ENCODE data around the gene LTBP2. TPM values are rescaled to one million over a fixed set of nuclear protein-coding genes. Genes with fewer than 3 reads are reported as not detected.

Gene LTBP2
- total RNA-seq, 2 donors from 2014 or later, result 0.25 to 0.84 TPM

GRCh38 chr14:74480046-74480445, 132.0 kb downstream of the LTBP2 start:
- Mint-ChIP-seq H3K36me3 (ENCODE audit: insufficient read depth in 2 of 2) (peaks cover 0 to 3% of the 10 kb centered on the region in 2 donors), H3K4me1 (ENCODE audit: low read depth) (peaks cover 6% of the 10 kb centered on the region), H3K27me3 (ENCODE audit: low read depth) (no peaks in the 10 kb centered on the region), H3K9me3 (no peaks in the 10 kb centered on the region), H3K4me3 (no peak overlapping the region), H3K27ac (no peak overlapping the region)
- ATAC-seq (replicated peaks in 1 of 2) (no peak), DNase-seq (no peak)

GRCh38 chr14:74478996-74479635, 132.9 kb downstream of the LTBP2 start:
- ATAC-seq (replicated peaks in 1 of 2) (no peak), DNase-seq (no peak)
- Mint-ChIP-seq H3K9me3 (no peaks in the 10 kb centered on the region), H3K36me3 (ENCODE audit: insufficient read depth in 2 of 2) (peaks cover 0 to under 1% of the 10 kb centered on the region in 2 donors), H3K4me1 (ENCODE audit: low read depth) (peaks cover 6% of the 10 kb centered on the region), H3K27ac (no peak overlapping the region), H3K27me3 (ENCODE audit: low read depth) (no peaks in the 10 kb centered on the region), H3K4me3 (no peak overlapping the region)

DNA sequence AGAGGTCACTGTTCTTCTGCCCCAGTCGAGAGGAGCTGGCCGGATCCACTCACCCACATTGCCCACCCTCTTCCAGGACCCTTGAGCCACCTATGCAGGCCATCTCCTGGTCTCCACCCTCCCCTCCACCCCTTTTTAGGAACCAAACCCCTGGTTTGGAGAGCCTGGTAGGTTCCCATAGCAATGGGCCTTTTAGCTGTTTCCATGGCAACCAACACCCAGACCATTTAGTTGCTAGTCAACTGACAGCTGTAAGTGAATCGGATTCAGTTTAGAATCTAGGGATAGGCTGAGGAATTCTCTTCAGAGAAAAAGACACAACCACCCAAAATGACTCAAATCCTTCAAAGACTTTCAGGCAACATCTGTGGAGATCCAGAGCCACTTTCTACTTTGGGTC, 135.4 kb downstream of the LTBP2 start:
- no peak overlapping the region for H3K4me3 Mint-ChIP-seq
- peaks cover 6% of the 10 kb centered on the region for H3K4me1 Mint-ChIP-seq (ENCODE audit: low read depth)
- ATAC-seq (replicated peaks in 1 of 2) (no peak), DNase-seq (no peak)
- H3K27me3 Mint-ChIP-seq (ENCODE audit: low read depth), result no peaks in the 10 kb centered on the region
- H3K27ac Mint-ChIP-seq, result no peak overlapping the region
- no peaks in the 10 kb centered on the region for H3K9me3 Mint-ChIP-seq
- no peaks in the 10 kb centered on the region for H3K36me3 Mint-ChIP-seq (ENCODE audit: insufficient read depth in 2 of 2)

GRCh38 chr14:74476107-74476506, 135.9 kb downstream of the LTBP2 start:
- DNase-seq (no peak), ATAC-seq (replicated peaks in 1 of 2) (no peak)
- no peak overlapping the region for H3K27ac Mint-ChIP-seq
- no peaks in the 10 kb centered on the region for H3K9me3 Mint-ChIP-seq
- no peak overlapping the region for H3K4me3 Mint-ChIP-seq
- H3K36me3 Mint-ChIP-seq (ENCODE audit: insufficient read depth in 2 of 2), result no peaks in the 10 kb centered on the region
- H3K4me1 Mint-ChIP-seq (ENCODE audit: low read depth), result peaks cover 6% of the 10 kb centered on the region
- no peaks in the 10 kb centered on the region for H3K27me3 Mint-ChIP-seq (ENCODE audit: low read depth)

DNA sequence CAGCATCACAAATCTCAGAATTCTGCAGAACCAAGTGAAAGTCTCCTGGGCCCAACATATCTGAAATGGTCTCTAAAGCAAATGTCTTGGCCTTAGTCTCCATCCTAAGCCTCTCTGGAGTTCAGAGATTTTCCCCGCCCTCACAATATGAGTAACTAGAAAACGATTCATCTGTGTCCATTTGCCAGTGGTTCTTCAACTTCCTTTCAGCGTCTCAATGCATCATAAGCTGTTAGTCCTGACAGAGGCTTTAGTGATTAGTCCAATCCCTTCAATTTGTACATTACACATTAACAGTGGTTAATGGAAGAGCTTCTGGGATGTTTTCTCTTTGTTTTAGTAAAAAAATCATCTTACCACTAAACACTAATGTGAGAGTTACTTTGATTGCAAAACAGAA, 136.4 kb downstream of the LTBP2 start:
- Mint-ChIP-seq H3K27me3 (ENCODE audit: low read depth) (no peaks in the 10 kb centered on the region), H3K4me3 (no peak overlapping the region), H3K4me1 (ENCODE audit: low read depth) (peaks cover 6% of the 10 kb centered on the region), H3K27ac (no peak overlapping the region), H3K36me3 (ENCODE audit: insufficient read depth in 2 of 2) (no peaks in the 10 kb centered on the region), H3K9me3 (no peaks in the 10 kb centered on the region)
- ATAC-seq (replicated peaks in 1 of 2) (no peak), DNase-seq (no peak)

GRCh38 chr14:74474376-74474775, 137.7 kb downstream of the LTBP2 start:
- Mint-ChIP-seq H3K4me1 (ENCODE audit: low read depth) (peaks cover 6% of the 10 kb centered on the region), H3K9me3 (no peaks in the 10 kb centered on the region), H3K4me3 (no peak overlapping the region), H3K36me3 (ENCODE audit: insufficient read depth in 2 of 2) (no peaks in the 10 kb centered on the region), H3K27me3 (ENCODE audit: low read depth) (no peaks in the 10 kb centered on the region), H3K27ac (no peak overlapping the region)
- DNase-seq, result no peak
- ATAC-seq (replicated peaks in 1 of 2), result no peak

DNA sequence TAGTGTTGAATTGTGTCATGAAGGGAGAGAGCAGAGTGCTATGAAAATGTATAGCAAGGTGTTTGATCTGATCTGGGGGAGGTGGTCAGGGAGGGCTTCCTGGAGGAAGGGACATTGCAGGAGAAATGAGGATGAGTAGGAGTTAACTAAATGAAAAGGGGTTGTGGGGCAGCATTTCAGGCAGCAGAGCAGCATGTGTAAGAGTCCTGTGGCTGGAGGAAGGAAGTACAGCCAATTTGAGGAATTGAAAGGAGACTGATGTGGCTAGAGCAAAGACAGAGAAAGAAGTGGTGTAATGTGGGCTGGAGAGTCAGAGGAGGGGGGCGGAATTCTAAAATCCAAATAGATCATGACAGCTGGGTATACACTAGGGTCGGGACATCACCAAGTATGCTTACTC, 139.4 kb downstream of the LTBP2 start:
- no peak for DNase-seq
- Mint-ChIP-seq H3K27ac (no peak overlapping the region), H3K36me3 (ENCODE audit: insufficient read depth in 2 of 2) (no peaks in the 10 kb centered on the region), H3K4me1 (ENCODE audit: low read depth) (peaks cover 6% of the 10 kb centered on the region), H3K9me3 (no peaks in the 10 kb centered on the region), H3K4me3 (no peak overlapping the region), H3K27me3 (ENCODE audit: low read depth) (no peaks in the 10 kb centered on the region)
- ATAC-seq (replicated peaks in 1 of 2), result no peak

DNA sequence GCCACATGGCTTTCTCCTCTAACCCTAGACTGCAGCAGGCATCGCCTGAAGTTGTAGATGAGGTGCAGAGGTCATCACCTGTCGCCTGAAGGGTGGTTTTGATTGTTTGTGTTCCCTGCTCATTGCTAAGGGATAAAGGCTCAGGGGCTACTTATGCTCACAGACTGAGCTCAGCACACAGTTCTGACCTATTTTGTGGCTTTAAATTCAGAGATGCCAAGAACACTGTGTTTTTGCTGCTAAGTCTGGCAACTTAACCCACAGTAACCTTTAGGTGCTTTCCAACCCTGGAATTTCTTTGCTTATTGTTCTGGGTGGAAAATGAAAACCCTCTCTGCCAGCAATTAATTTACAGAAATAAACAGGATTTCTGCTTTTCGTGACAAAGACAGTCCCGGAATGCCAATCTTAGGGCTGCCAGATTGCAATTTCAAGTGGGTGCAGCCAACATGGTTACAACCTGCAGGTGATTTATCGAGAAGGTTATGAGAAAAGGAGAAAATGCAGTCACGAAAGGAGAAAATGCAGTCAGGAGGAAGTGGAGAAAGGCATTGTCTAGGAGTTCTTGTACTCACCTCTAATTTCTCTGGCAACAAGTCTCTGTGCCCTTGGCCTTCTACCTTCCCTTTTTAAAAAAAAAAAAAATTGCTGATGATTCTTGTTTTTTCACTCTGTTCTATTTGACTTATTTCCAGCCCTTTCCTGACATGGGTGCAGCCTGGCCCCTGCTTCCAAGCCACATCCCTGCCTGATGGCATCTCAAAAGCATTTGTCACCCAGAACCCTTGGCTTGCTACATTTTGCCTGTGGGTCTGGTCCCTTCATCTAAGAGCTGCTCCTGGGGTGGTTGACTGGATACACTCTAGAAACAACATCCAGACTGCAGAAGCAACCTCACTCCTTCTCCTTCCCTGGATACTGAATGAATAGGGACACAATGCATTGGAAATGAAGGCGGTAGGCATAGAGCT, 142.2 kb downstream of the LTBP2 start:
- Mint-ChIP-seq H3K27ac (no peak overlapping the region), H3K4me1 (ENCODE audit: low read depth) (no peaks in the 10 kb centered on the region), H3K27me3 (ENCODE audit: low read depth) (no peaks in the 10 kb centered on the region), H3K36me3 (ENCODE audit: insufficient read depth in 2 of 2) (no peaks in the 10 kb centered on the region), H3K4me3 (no peak overlapping the region), H3K9me3 (no peaks in the 10 kb centered on the region)
- DNase-seq, result no peak
- no peak for ATAC-seq (replicated peaks in 1 of 2)

GRCh38 chr14:74468513-74468912, 143.5 kb downstream of the LTBP2 start:
- Mint-ChIP-seq H3K27me3 (ENCODE audit: low read depth) (no peaks in the 10 kb centered on the region), H3K36me3 (ENCODE audit: insufficient read depth in 2 of 2) (no peaks in the 10 kb centered on the region), H3K27ac (no peak overlapping the region), H3K9me3 (no peaks in the 10 kb centered on the region), H3K4me3 (no peak overlapping the region), H3K4me1 (ENCODE audit: low read depth) (no peaks in the 10 kb centered on the region)
- DNase-seq, result no peak
- no peak for ATAC-seq (replicated peaks in 1 of 2)

GRCh38 chr14:74465335-74465734, 146.7 kb downstream of the LTBP2 start:
- no peaks in the 10 kb centered on the region for H3K36me3 Mint-ChIP-seq (ENCODE audit: insufficient read depth in 2 of 2)
- ATAC-seq (replicated peaks in 1 of 2), result no peak
- no peak overlapping the region for H3K4me3 Mint-ChIP-seq

DNA sequence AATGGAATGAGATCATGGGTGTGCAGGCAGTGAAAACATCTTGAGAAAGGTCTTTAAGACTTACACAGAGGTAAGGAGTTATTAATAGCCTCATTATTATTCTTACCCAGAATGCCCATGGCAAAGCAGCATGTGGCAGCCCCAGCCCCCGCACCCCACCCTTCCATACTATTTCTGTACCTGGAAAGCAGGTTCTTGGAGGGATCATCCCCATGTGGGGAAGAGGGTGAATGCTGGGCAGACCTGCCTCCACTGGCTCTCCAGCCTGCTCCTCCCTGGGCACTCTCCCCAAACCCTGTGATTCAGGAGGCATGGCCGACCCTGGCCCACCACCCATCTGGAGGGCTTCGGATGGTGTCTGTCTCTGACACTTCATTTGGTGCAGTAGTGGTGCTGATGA, 147.3 kb downstream of the LTBP2 start:
- no peak for DNase-seq
- H3K9me3 Mint-ChIP-seq, result no peaks in the 10 kb centered on the region
- ATAC-seq (replicated peaks in 1 of 2), result no peak
- peaks cover 16% of the 10 kb centered on the region for H3K27me3 Mint-ChIP-seq (ENCODE audit: low read depth)
- H3K4me1 Mint-ChIP-seq (ENCODE audit: low read depth), result peaks cover 3% of the 10 kb centered on the region
- no peak overlapping the region for H3K27ac Mint-ChIP-seq
- no peaks in the 10 kb centered on the region for H3K36me3 Mint-ChIP-seq (ENCODE audit: insufficient read depth in 2 of 2)
- H3K4me3 Mint-ChIP-seq, result no peak overlapping the region

More at GRCh38 chr14:74465335-74465734, 146.7 kb downstream of the LTBP2 start:
- H3K4me1 Mint-ChIP-seq (ENCODE audit: low read depth), result no peaks in the 10 kb centered on the region
- H3K27me3 Mint-ChIP-seq (ENCODE audit: low read depth), result peaks cover 10% of the 10 kb centered on the region
- no peaks in the 10 kb centered on the region for H3K9me3 Mint-ChIP-seq
- H3K27ac Mint-ChIP-seq, result no peak overlapping the region
- no peak for DNase-seq

DNA sequence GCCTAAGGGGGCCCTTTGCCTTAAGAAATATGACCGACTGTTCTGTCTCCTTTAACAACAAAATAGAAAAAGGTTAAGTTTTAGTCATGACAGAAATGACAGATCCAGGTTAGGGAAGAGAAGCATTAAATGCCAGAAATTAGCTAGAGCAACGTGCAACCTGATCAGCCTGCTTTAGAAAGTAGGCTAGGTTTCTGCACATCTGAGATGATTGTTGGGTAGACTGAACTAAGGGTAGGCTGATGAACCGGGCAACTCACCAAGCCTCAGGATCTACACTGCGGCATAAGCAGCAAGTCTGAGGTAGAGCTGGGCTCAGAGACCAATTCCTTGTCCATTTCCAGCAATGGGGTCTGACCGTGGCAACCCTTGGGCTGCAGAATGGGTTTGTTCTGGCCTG, 148.3 kb downstream of the LTBP2 start:
- peaks cover 16% of the 10 kb centered on the region for H3K27me3 Mint-ChIP-seq (ENCODE audit: low read depth)
- no peak for ATAC-seq (replicated peaks in 1 of 2)

DNA sequence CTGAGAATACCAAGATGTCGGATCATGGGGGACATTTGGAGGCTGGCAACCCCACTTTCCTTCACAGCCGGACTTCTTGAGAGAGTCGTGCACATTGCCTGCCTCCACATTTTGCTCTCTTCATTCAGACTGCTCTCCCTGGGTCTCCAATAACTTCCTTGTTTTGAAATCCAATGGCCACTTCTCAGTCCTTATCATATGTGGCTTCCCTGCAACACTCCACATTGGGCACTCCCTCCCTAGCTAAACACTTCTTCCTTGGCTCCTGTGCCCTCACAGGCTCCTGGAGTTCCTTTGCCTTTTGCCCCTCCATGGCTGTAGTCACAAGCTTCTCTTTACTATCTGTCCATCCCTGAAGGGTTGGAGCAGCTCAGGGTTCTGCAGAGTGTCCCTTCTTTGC, 149.0 kb downstream of the LTBP2 start:
- Mint-ChIP-seq H3K36me3 (ENCODE audit: insufficient read depth in 2 of 2) (no peaks in the 10 kb centered on the region), H3K4me3 (no peak overlapping the region), H3K4me1 (ENCODE audit: low read depth) (peaks cover 7% of the 10 kb centered on the region), H3K9me3 (no peaks in the 10 kb centered on the region), H3K27me3 (ENCODE audit: low read depth) (peaks cover 16% of the 10 kb centered on the region), H3K27ac (no peak overlapping the region)
- DNase-seq (no peak), ATAC-seq (replicated peaks in 1 of 2) (no peak)

More for the DNA sequence above, 148.3 kb downstream of the LTBP2 start:
- Mint-ChIP-seq H3K36me3 (ENCODE audit: insufficient read depth in 2 of 2) (no peaks in the 10 kb centered on the region), H3K4me1 (ENCODE audit: low read depth) (peaks cover 7% of the 10 kb centered on the region), H3K4me3 (no peak overlapping the region), H3K9me3 (no peaks in the 10 kb centered on the region), H3K27ac (no peak overlapping the region)
- DNase-seq, result no peak

All from activated T-cell treated with anti-CD3 and anti-CD28 coated beads, Interleukin-2, amount 50 U/mL, for 72 hours (primary cell).